Ishikawa (cell line): Measurements from ENCODE around the gene ABCC5.

Experiments used
- RAD21 ChIP-seq: IDR thresholded peaks from 2 replicates; pipeline ENCODE4 v1.6.1; 2012; ENCODE audit warnings: low read depth
- REST ChIP-seq: IDR thresholded peaks from 2 replicates; pipeline ENCODE4 v1.6.1; 2012; ENCODE audit warnings: low read depth, mild to moderate bottlenecking

GRCh38 chr3:184037816-184038215 lies 20.1 kb upstream of the ABCC5 start:
- TF ChIP-seq RAD21 (no peak), REST (no peak)
